ENCODE measurements around the gene COL11A2. TPM values are rescaled to one million over a fixed set of nuclear protein-coding genes. Genes with fewer than 3 reads are reported as not detected.

Gene COL11A2
- total and polyA plus RNA-seq, 4 experiments from 2014 or later = 0.40 to 1.6 (median 0.87) TPM

- no peaks in the 10 kb centered on the region for H3K9me3 Mint-ChIP-seq
- Histone ChIP-seq H3K4me1 (ENCODE audit: insufficient read depth, low read length) (no peaks in the 10 kb centered on the region), H3K4me3 (ENCODE audit: low read length in 2 of 2) (no peak overlapping the region), H3K9me3 (ENCODE audit: control insufficient read depth in 1 of 2, low read length in 2 of 2) (no peaks in the 10 kb centered on the region), H3K27ac (ENCODE audit: low read depth, low read length) (no peak overlapping the region), H3K27me3 (ENCODE audit: insufficient read depth, low read length) (no peaks in the 10 kb centered on the region), H3K36me3 (ENCODE audit: insufficient read depth, low read length) (no peaks in the 10 kb centered on the region)
- peaks cover 0 to 6% of the 10 kb centered on the region in 2 donors for H3K27me3 Mint-ChIP-seq
- H3K4me1 Mint-ChIP-seq = no peaks in the 10 kb centered on the region
- ChIA-PET POLR2A (ENCODE audit: partially characterized antibody) (no interaction called here), CTCF (ENCODE audit: partially characterized antibody) (interaction anchor here (1.2 to 2.0 kb wide), 2 partner anchors 11 to 77 kb away, joined by 3 to 8 read pairs; no protein-coding TSS in a partner anchor)
- no peaks in the 10 kb centered on the region for H3K36me3 Mint-ChIP-seq
- H3K4me3 Mint-ChIP-seq = no peak overlapping the region
- intact Hi-C loops (cut with micrococcal nuclease) = no loop called here
- no peak overlapping the region for H3K27ac Mint-ChIP-seq
- DNase-seq = no peak
These were observed 20.2 kb downstream of the COL11A2 start for GRCh38 chr6:33171880-33172687.

- no peak for DNase-seq
These were observed 21.0 kb downstream of the COL11A2 start for GRCh38 chr6:33171016-33171879.

GRCh38 chr6:33170176-33171015 lies 21.9 kb downstream of the COL11A2 start:
- Mint-ChIP-seq H3K4me1 (no peaks in the 10 kb centered on the region), H3K4me3 (no peak overlapping the region), H3K9me3 (no peaks in the 10 kb centered on the region), H3K27ac (no peak overlapping the region), H3K36me3 (no peaks in the 10 kb centered on the region), H3K27me3 (peaks cover 0 to 6% of the 10 kb centered on the region in 2 donors)
- H3K27me3 ChIP-seq (ENCODE audit: insufficient read depth, low read length) = no peaks in the 10 kb centered on the region
- no peaks in the 10 kb centered on the region for H3K9me3 ChIP-seq (ENCODE audit: control insufficient read depth in 1 of 2, low read length in 2 of 2)
- H3K27ac ChIP-seq (ENCODE audit: low read depth, low read length) = no peak overlapping the region
- H3K4me3 ChIP-seq (ENCODE audit: low read length in 2 of 2) = no peak overlapping the region
- intact Hi-C loops (cut with micrococcal nuclease) = no loop called here
- ChIA-PET CTCF (ENCODE audit: partially characterized antibody) (no interaction called here), POLR2A (ENCODE audit: partially characterized antibody) (no interaction called here)
- H3K4me1 ChIP-seq (ENCODE audit: insufficient read depth, low read length) = no peaks in the 10 kb centered on the region
- DNase-seq = no peak
- no peaks in the 10 kb centered on the region for H3K36me3 ChIP-seq (ENCODE audit: insufficient read depth, low read length)

More at GRCh38 chr6:33171016-33171879, 21.0 kb downstream of the COL11A2 start:
- peaks cover 0 to 6% of the 10 kb centered on the region in 2 donors for H3K27me3 Mint-ChIP-seq
- intact Hi-C loops (cut with micrococcal nuclease) = no loop called here
- H3K27ac Mint-ChIP-seq = no peak overlapping the region
- no peaks in the 10 kb centered on the region for H3K4me1 Mint-ChIP-seq
- ChIA-PET CTCF (ENCODE audit: partially characterized antibody) (interaction anchor here (1.2 kb wide), 1 partner anchor 11 kb away, joined by 3 read pairs; no protein-coding TSS in a partner anchor), POLR2A (ENCODE audit: partially characterized antibody) (no interaction called here)
- H3K4me3 Mint-ChIP-seq = no peak overlapping the region
- Histone ChIP-seq H3K9me3 (ENCODE audit: control insufficient read depth in 1 of 2, low read length in 2 of 2) (no peaks in the 10 kb centered on the region), H3K27ac (ENCODE audit: low read depth, low read length) (no peak overlapping the region), H3K27me3 (ENCODE audit: insufficient read depth, low read length) (no peaks in the 10 kb centered on the region), H3K4me3 (ENCODE audit: low read length in 2 of 2) (no peak overlapping the region), H3K36me3 (ENCODE audit: insufficient read depth, low read length) (no peaks in the 10 kb centered on the region), H3K4me1 (ENCODE audit: insufficient read depth, low read length) (no peaks in the 10 kb centered on the region)
- H3K9me3 Mint-ChIP-seq = no peaks in the 10 kb centered on the region
- no peaks in the 10 kb centered on the region for H3K36me3 Mint-ChIP-seq

GRCh38 chr6:33169291-33170175 lies 22.7 kb downstream of the COL11A2 start:
- Histone ChIP-seq H3K9me3 (ENCODE audit: control insufficient read depth in 1 of 2, low read length in 2 of 2) (no peaks in the 10 kb centered on the region), H3K4me1 (ENCODE audit: insufficient read depth, low read length) (no peaks in the 10 kb centered on the region), H3K27ac (ENCODE audit: low read depth, low read length) (no peak overlapping the region), H3K4me3 (ENCODE audit: low read length in 2 of 2) (no peak overlapping the region), H3K36me3 (ENCODE audit: insufficient read depth, low read length) (no peaks in the 10 kb centered on the region), H3K27me3 (ENCODE audit: insufficient read depth, low read length) (no peaks in the 10 kb centered on the region)
- peak overlapping the region in 1 of 7 donors; percentile 72 for H3K27ac Mint-ChIP-seq
- H3K4me3 Mint-ChIP-seq = no peak overlapping the region
- intact Hi-C loops (cut with micrococcal nuclease) = no loop called here
- POLR2A ChIA-PET (ENCODE audit: partially characterized antibody) = no interaction called here
- H3K9me3 Mint-ChIP-seq = no peaks in the 10 kb centered on the region
- no peak for DNase-seq
- CTCF ChIA-PET (ENCODE audit: partially characterized antibody) = no interaction called here
- H3K36me3 Mint-ChIP-seq = no peaks in the 10 kb centered on the region
- H3K27me3 Mint-ChIP-seq = no peaks in the 10 kb centered on the region
- no peaks in the 10 kb centered on the region for H3K4me1 Mint-ChIP-seq

GRCh38 chr6:33168639-33169038 lies 23.6 kb downstream of the COL11A2 start:
- no peaks in the 10 kb centered on the region for H3K9me3 Mint-ChIP-seq
- H3K27ac ChIP-seq (ENCODE audit: low read depth, low read length) = no peak overlapping the region
- no peaks in the 10 kb centered on the region for H3K4me1 ChIP-seq (ENCODE audit: insufficient read depth, low read length)
- intact Hi-C loops (cut with micrococcal nuclease) = no loop called here
- H3K27me3 Mint-ChIP-seq = peaks cover 0 to 2% of the 10 kb centered on the region in 2 donors
- ChIA-PET POLR2A (ENCODE audit: partially characterized antibody) (interaction anchor here (1.5 kb wide), 1 partner anchor 23 kb away, joined by 4 read pairs; the partner anchor contains the start of gene COL11A2), CTCF (ENCODE audit: partially characterized antibody) (no interaction called here)
- H3K36me3 Mint-ChIP-seq = no peaks in the 10 kb centered on the region
- no peak overlapping the region for H3K4me3 ChIP-seq (ENCODE audit: low read length in 2 of 2)
- H3K27ac Mint-ChIP-seq = no peak overlapping the region
- no peaks in the 10 kb centered on the region for H3K36me3 ChIP-seq (ENCODE audit: insufficient read depth, low read length)
- no peaks in the 10 kb centered on the region for H3K27me3 ChIP-seq (ENCODE audit: insufficient read depth, low read length)
- H3K9me3 ChIP-seq (ENCODE audit: control insufficient read depth in 1 of 2, low read length in 2 of 2) = no peaks in the 10 kb centered on the region
- no peak overlapping the region for H3K4me3 Mint-ChIP-seq
- no peak for DNase-seq
- no peaks in the 10 kb centered on the region for H3K4me1 Mint-ChIP-seq

GRCh38 chr6:33168284-33168601 lies 24.0 kb downstream of the COL11A2 start:
- Mint-ChIP-seq H3K4me3 (peak overlapping the region in 1 of 8 donors; percentile 18), H3K36me3 (no peaks in the 10 kb centered on the region), H3K9me3 (no peaks in the 10 kb centered on the region), H3K27ac (no peak overlapping the region), H3K4me1 (no peaks in the 10 kb centered on the region), H3K27me3 (peaks cover 0 to 2% of the 10 kb centered on the region in 2 donors)
- H3K4me3 ChIP-seq (ENCODE audit: low read length in 2 of 2) = no peak overlapping the region
- no peak for DNase-seq
- H3K4me1 ChIP-seq (ENCODE audit: insufficient read depth, low read length) = no peaks in the 10 kb centered on the region
- ChIA-PET POLR2A (ENCODE audit: partially characterized antibody) (interaction anchor here (1.5 kb wide), 1 partner anchor 23 kb away, joined by 4 read pairs; the partner anchor contains the start of gene COL11A2), CTCF (ENCODE audit: partially characterized antibody) (no interaction called here)
- no peaks in the 10 kb centered on the region for H3K36me3 ChIP-seq (ENCODE audit: insufficient read depth, low read length)
- H3K27me3 ChIP-seq (ENCODE audit: insufficient read depth, low read length) = no peaks in the 10 kb centered on the region
- no peak overlapping the region for H3K27ac ChIP-seq (ENCODE audit: low read depth, low read length)
- no peaks in the 10 kb centered on the region for H3K9me3 ChIP-seq (ENCODE audit: control insufficient read depth in 1 of 2, low read length in 2 of 2)
- intact Hi-C loops (cut with micrococcal nuclease) = no loop called here
